Neural crest cell (in vitro differentiated cells): Measurements from ENCODE around the gene SIPA1. TPM values are rescaled to one million over a fixed set of nuclear protein-coding genes. Genes with fewer than 3 reads are reported as not detected.

Source experiments
- DNase-seq: peaks from one replicate; pipeline ENCODE4 v3.0.0; 2021; ENCODE audit warnings: low read depth, mixed read lengths, low spot score
- H3K27ac Mint-ChIP-seq: one replicate; pipeline ENCODE4 v1.8.0; 2021; ENCODE audit warnings: mild to moderate bottlenecking, mixed read lengths; ENCODE audit not compliant: unreplicated experiment
- H3K27me3 Mint-ChIP-seq: 2 replicates; pipeline ENCODE4 v1.8.0; 2021; ENCODE audit warnings: low read depth, mild to moderate bottlenecking, mixed read lengths
- H3K36me3 Mint-ChIP-seq: 2 replicates; pipeline ENCODE4 v1.8.0; 2021; ENCODE audit warnings: low read depth, mild to moderate bottlenecking, mixed read lengths
- H3K4me1 Mint-ChIP-seq: 2 replicates; pipeline ENCODE4 v1.8.0; 2021; ENCODE audit warnings: mixed read lengths
- H3K4me3 Mint-ChIP-seq: one replicate; pipeline ENCODE4 v1.8.0; 2021; ENCODE audit warnings: mild to moderate bottlenecking, mixed read lengths
- H3K9me3 Mint-ChIP-seq: 2 replicates; pipeline ENCODE4 v1.8.0; 2021; ENCODE audit warnings: mixed read lengths
- CTCF ChIP-seq: fragments of 200-600 bp; sonication (generic); conservative IDR thresholded peaks from 2 replicates; pipeline ENCODE4 v1.5.0; 2021; ENCODE audit warnings: antibody characterized with exemption, mild to moderate bottlenecking
- total RNA-seq: library from RNA; stranded (reverse); gene quantifications from 2 replicates; pipeline ENCODE4 v1.2.1, GENCODE V29; 2021

SIPA1 gene
- total RNA-seq, 1 donor from 2014 or later, result 17.5 TPM

- Mint-ChIP-seq H3K36me3 (peaks cover 11% of the 10 kb centered on the region), H3K4me1 (peaks cover 29% of the 10 kb centered on the region), H3K27ac (peak overlapping the region; percentile 99), H3K27me3 (peaks cover 6% of the 10 kb centered on the region), H3K4me3 (peak overlapping the region; percentile 94), H3K9me3 (no peaks in the 10 kb centered on the region)
- TF ChIP-seq CTCF, result no peak
- no peak for DNase-seq
Observed at GRCh38 chr11:65653229-65654225, 15.6 kb downstream of the SIPA1 start.

DNA sequence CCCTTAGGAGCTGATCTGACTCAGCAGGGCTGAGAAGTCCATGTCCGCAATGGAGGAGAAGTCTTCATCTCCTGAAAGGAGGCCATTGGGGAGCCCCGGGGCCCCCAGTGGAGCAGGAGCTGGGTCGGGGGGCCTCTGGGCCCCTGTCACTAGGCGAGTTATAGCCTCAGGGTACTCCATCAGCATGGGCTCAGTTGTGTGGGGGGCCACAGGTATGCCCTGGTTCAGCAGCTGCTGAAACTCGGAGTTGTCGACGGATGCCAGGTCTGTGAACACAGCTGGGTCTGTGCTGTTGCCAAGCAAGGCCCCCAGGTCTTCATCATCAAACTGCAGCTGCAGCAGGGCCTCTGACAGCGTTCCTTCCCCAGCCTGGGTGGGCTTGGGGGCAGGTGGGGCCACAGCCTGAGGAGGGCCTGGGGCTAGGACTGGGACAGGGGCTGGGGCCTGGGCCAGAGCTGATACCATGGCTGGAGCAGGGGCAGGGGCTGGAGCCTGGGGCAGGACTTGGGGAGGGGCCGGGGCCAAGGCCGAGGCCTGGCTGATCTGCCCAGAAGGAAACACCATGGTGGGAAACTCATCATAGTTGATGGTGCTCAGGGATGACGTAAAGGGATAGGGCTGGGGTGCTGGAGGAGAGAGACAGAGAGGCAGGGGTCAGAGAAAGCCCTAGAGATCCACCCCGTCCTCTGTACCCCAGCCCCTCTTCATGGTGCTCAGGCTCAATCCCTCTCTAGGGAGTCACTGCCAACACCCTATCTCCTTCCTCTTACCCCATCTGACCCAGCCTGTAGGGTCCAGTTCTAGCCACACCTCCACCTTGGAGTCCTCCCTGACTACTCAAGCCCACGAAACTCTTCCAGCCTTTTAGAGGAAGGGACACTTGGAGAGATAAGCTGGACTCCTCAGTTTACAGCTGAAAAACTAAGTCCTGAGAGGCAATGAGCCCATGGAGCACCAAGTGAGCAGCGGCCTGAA is 16.8 kb downstream of the SIPA1 start:
- Mint-ChIP-seq H3K27me3 (peaks cover 6% of the 10 kb centered on the region), H3K4me1 (peaks cover 26% of the 10 kb centered on the region), H3K36me3 (peaks cover 16% of the 10 kb centered on the region), H3K27ac (no peak overlapping the region), H3K4me3 (peak overlapping the region; percentile 71), H3K9me3 (no peaks in the 10 kb centered on the region)
- TF ChIP-seq CTCF, result no peak
- no peak for DNase-seq

DNA sequence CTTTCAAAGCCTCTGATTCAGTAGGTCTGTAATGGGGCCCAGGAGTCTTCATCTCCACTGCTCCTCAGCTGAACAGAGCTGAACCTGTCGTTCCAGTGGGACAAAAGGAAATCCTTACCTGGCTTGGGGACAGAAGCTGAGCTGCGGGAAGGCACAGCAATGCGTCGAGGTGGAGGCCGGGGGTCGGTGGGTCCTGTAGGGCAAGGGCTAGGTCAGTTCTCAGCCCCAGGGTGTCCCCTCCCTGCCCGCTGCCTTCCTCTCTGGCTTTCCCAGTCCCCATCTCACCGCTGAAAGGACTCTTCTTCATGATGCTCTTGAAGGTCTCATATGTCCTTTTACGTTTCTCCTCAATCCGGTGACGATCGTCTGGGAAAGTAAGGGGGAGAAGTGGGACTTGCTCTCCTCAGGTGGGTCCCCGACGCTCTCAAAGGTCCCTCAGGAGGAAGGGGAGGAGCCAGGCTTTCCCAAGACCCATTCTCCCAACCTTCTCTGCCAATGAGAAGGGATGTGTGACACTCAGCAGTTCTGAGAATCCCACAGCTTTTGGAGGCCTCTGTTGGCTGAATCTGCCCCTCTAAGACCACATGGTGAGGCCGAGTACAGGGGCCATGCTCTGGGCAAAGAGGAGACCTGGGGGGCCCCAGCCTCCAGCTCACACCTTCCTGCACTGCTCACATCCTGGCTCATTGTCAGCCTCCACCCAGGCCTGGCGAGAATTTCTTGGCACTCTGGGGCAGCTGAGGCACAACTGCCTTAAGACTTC is 17.9 kb downstream of the SIPA1 start:
- no peak for DNase-seq
- no peak for TF ChIP-seq CTCF
- no peak overlapping the region for H3K27ac Mint-ChIP-seq
- H3K9me3 Mint-ChIP-seq, result no peaks in the 10 kb centered on the region
- H3K27me3 Mint-ChIP-seq, result peaks cover 4% of the 10 kb centered on the region
- H3K36me3 Mint-ChIP-seq, result peaks cover 20% of the 10 kb centered on the region
- peaks cover 26% of the 10 kb centered on the region for H3K4me1 Mint-ChIP-seq
- H3K4me3 Mint-ChIP-seq, result peak overlapping the region; percentile 71

DNA sequence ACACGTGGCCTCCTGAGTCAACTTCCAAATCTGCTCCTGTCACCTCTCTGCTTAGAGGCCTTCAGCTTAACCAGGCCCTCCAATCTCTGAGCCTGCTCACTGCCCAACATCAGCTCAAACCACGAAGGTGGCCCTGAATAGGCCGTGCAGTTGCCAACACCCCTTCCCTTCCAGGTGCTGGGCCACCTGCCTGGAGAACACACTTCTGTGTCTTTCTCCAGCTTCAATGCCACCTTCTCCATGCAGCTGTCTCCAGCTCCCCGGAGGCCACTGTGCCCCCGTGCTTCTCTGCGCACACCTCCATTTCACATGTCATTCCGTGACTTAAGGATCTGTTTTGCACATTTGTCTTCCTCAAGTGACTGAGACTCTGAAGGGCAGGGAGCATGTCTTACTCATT is 19.5 kb downstream of the SIPA1 start:
- Mint-ChIP-seq H3K4me1 (peaks cover 14% of the 10 kb centered on the region), H3K36me3 (peaks cover 20% of the 10 kb centered on the region), H3K27me3 (peaks cover 2% of the 10 kb centered on the region), H3K27ac (no peak overlapping the region), H3K4me3 (no peak overlapping the region), H3K9me3 (no peaks in the 10 kb centered on the region)
- no peak for TF ChIP-seq CTCF
- DNase-seq, result no peak
